Inflammatory macrophage treated with lipopolysaccharide for 1 hour (primary cell): ENCODE measurements around the gene FRMD6.

Experiments
- DNase-seq, 2 donors: peaks; one replicate each; pipeline ENCODE4 v3.0.0-alpha.2; 2020 to 2022

FRMD6 gene

GRCh38 chr14:51651388-51652167 is at the start of gene FRMD6:
FRMD6 (plus strand) TSS chr14:51651910; CDS start chr14:51689837, 37,927 bp downstream.
- peak; percentile 89 for DNase-seq

GRCh38 chr14:51602310-51602709 is 49.4 kb upstream of the FRMD6 start:
- DNase-seq: no peak

- no peak for DNase-seq
These were observed 48.2 kb upstream of the FRMD6 start for GRCh38 chr14:51603495-51603894.

GRCh38 chr14:51604073-51604472 is 47.6 kb upstream of the FRMD6 start:
- DNase-seq: no peak

- DNase-seq: no peak
These were observed 46.1 kb upstream of the FRMD6 start for GRCh38 chr14:51605575-51605974.

- no peak for DNase-seq
These were observed 44.0 kb upstream of the FRMD6 start for GRCh38 chr14:51607711-51608110.

- no peak for DNase-seq
These were observed 42.3 kb upstream of the FRMD6 start for GRCh38 chr14:51609251-51609954.

- DNase-seq: no peak
These were observed 41.8 kb upstream of the FRMD6 start for GRCh38 chr14:51609955-51610283.

- DNase-seq: no peak
These were observed 40.9 kb upstream of the FRMD6 start for GRCh38 chr14:51610771-51611170.

GRCh38 chr14:51612449-51612848 is 39.3 kb upstream of the FRMD6 start:
- no peak for DNase-seq

GRCh38 chr14:51613416-51613815 is 38.3 kb upstream of the FRMD6 start:
- DNase-seq: no peak

- no peak for DNase-seq
These were observed 37.0 kb upstream of the FRMD6 start for GRCh38 chr14:51614707-51615106.

GRCh38 chr14:51616256-51616655 is 35.5 kb upstream of the FRMD6 start:
- no peak for DNase-seq

- DNase-seq: no peak
These were observed 34.8 kb upstream of the FRMD6 start for GRCh38 chr14:51616724-51617409.

GRCh38 chr14:51619561-51619960 is 32.1 kb upstream of the FRMD6 start:
- DNase-seq: no peak

- DNase-seq: no peak
These were observed 31.7 kb upstream of the FRMD6 start for GRCh38 chr14:51620056-51620455.

- no peak for DNase-seq
These were observed 30.1 kb upstream of the FRMD6 start for GRCh38 chr14:51621654-51622053.

- DNase-seq: no peak
These were observed 29.3 kb upstream of the FRMD6 start for GRCh38 chr14:51622376-51622775.

GRCh38 chr14:51624955-51625569 is 26.6 kb upstream of the FRMD6 start:
- no peak for DNase-seq

- DNase-seq: no peak
These were observed 25.5 kb upstream of the FRMD6 start for GRCh38 chr14:51626185-51626584.

GRCh38 chr14:51626788-51627187 is 24.9 kb upstream of the FRMD6 start:
- DNase-seq: no peak

- no peak for DNase-seq
These were observed 24.4 kb upstream of the FRMD6 start for GRCh38 chr14:51627313-51627712.

- DNase-seq: no peak
These were observed 23.5 kb upstream of the FRMD6 start for GRCh38 chr14:51628238-51628637.

GRCh38 chr14:51630987-51631386 is 20.7 kb upstream of the FRMD6 start:
- no peak for DNase-seq
